HCT116 (cell line): ENCODE data around the gene PDE1C. TPM values are rescaled to one million over a fixed set of nuclear protein-coding genes. Genes with fewer than 3 reads are reported as not detected.

ENCODE experiments used
- ATAC-seq: fragments of 200-7000 bp; cut with Tn5 transposase; 2 replicates; pipeline ENCODE4 v1.9.1; 2020; ENCODE audit warnings: mild to moderate bottlenecking, moderate library complexity
- BruUV-seq: library from RNA; stranded (reverse); fragments of 400-500 nt; replicated peaks from 2 replicates; lab custom pipeline; 2021; lab: Mats Ljungman, UMichigan
- CTCF ChIA-PET: fragments of 300-600 bp; sonication (Branson Sonifier 250); formaldehyde crosslinking; loops from one replicate; lab custom pipeline; 2021; ENCODE audit warnings: antibody characterized with exemption; lab: Charles Lee
- POLR2A ChIA-PET: fragments of 300-600, 350-600 bp; sonication (Branson Sonifier 250); formaldehyde crosslinking; loops from one replicate; lab custom pipeline; 2021; ENCODE audit warnings: antibody characterized with exemption; lab: Charles Lee
- RAD21 ChIA-PET, 2 experiments: fragments of 300-600 bp; sonication (Branson Sonifier 250); formaldehyde crosslinking; loops; one replicate each; lab custom pipeline; 2023; ENCODE audit warnings: low total read pairs in 2 of 2; ENCODE audit not compliant: uncharacterized antibody in 2 of 2, unreplicated experiment in 2 of 2, low non-redundant PET in 1 of 2; lab: Charles Lee
- DNase-seq: peaks from one replicate; pipeline ENCODE4 v3.0.0-alpha.2; 2010; ENCODE audit warnings: low read depth, low spot score
- H2AFZ ChIP-seq: fragments of 200-600 bp; shearing (Covaris generic), sonication (generic); 2 replicates; pipeline ENCODE4 v1.6.1; 2017; ENCODE audit warnings: low read depth, mixed run types, mixed read lengths, antibody characterized with exemption, low read length; ENCODE audit not compliant: poor library complexity, severe bottlenecking
- H3K27ac ChIP-seq: 2 replicates; pipeline ENCODE4 v1.5.1; 2012; ENCODE audit warnings: low read depth, low read length
- H3K27me3 ChIP-seq: fragments of 200-600 bp; sonication (generic); 2 replicates; pipeline ENCODE4 v1.6.1; 2016; ENCODE audit warnings: mixed run types, low read length, mixed read lengths; ENCODE audit not compliant: insufficient read depth
- H3K36me3 ChIP-seq, 2 experiments: fragments of 200-500 bp in 1 of 2; fragments of 200-600 bp in 1 of 2; sonication (Bioruptor generic) in 1 of 2; sonication (generic) in 1 of 2; 2 replicates each; pipeline versions ENCODE4 v1.5.1 to v1.6.1; 2014 to 2016; ENCODE audit warnings: low read length in 2 of 2, inconsistent platforms in 1 of 2, mixed read lengths in 1 of 2, mixed run types in 1 of 2; ENCODE audit not compliant: insufficient read depth in 2 of 2, control insufficient read depth in 1 of 2
- H3K4me1 ChIP-seq, 2 experiments: fragments of 200-600 bp in 1 of 2; sonication (generic) in 1 of 2; 2 replicates each; pipeline versions ENCODE4 v1.5.1 to v1.6.1; 2012 to 2017; ENCODE audit warnings: low read length in 2 of 2, inconsistent platforms in 1 of 2, mild to moderate bottlenecking in 1 of 2, mixed read lengths in 1 of 2, mixed run types in 1 of 2, moderate library complexity in 1 of 2; ENCODE audit not compliant: insufficient read depth in 2 of 2, control insufficient read depth in 1 of 2
- H3K4me2 ChIP-seq: fragments of 200-600 bp; sonication (generic); 2 replicates; pipeline ENCODE4 v1.6.1; 2017; ENCODE audit warnings: mixed run types, low read length, mixed read lengths
- H3K4me3 ChIP-seq, 2 experiments: fragments of 200-600 bp in 1 of 2; sonication (generic) in 1 of 2; replicated peaks in 1 of 2; 2 replicates each; pipeline ENCODE4 v1.5.1; 2011 to 2016; ENCODE audit warnings: low read length in 2 of 2, control low read depth in 1 of 2, low read depth in 1 of 2, mild to moderate bottlenecking in 1 of 2, mixed read lengths in 1 of 2, mixed run types in 1 of 2
- H3K79me2 ChIP-seq: fragments of 200-600 bp; sonication (generic); 2 replicates; pipeline ENCODE4 v1.6.1; 2017; ENCODE audit warnings: mild to moderate bottlenecking, mixed run types, low read length, moderate library complexity, mixed read lengths; ENCODE audit not compliant: insufficient read depth
- H3K9ac ChIP-seq: fragments of 200-600 bp; sonication (generic); 2 replicates; pipeline ENCODE4 v1.6.1; 2016; ENCODE audit warnings: low read length, mixed read lengths
- H3K9me2 ChIP-seq: fragments of 200-600 bp; sonication (generic), shearing (Covaris generic); 2 replicates; pipeline ENCODE4 v1.6.1; 2017; ENCODE audit warnings: mixed run types, mild to moderate bottlenecking, moderate library complexity; ENCODE audit not compliant: insufficient read depth
- H3K9me3 ChIP-seq, 2 experiments: fragments of 200-500 bp in 1 of 2; fragments of 200-600 bp in 1 of 2; sonication (Bioruptor generic) in 1 of 2; sonication (generic) in 1 of 2; 2 replicates each; pipeline ENCODE4 v1.6.1; 2014 to 2017; ENCODE audit warnings: low read length in 2 of 2, mixed read lengths in 2 of 2, inconsistent platforms in 1 of 2, low read depth in 1 of 2, mild to moderate bottlenecking in 1 of 2, mixed run types in 1 of 2, moderate library complexity in 1 of 2; ENCODE audit not compliant: control insufficient read depth in 1 of 2, insufficient read depth in 1 of 2
- H4K20me1 ChIP-seq: fragments of 200-600 bp; sonication (generic), shearing (Covaris generic); 2 replicates; pipeline ENCODE4 v1.6.1; 2017; ENCODE audit warnings: mixed run types, mild to moderate bottlenecking, moderate library complexity; ENCODE audit not compliant: insufficient read depth
- CBX3 ChIP-seq: IDR thresholded peaks from 2 replicates; pipeline ENCODE4 v1.6.1; 2012; ENCODE audit warnings: low read depth
- CEBPB ChIP-seq: IDR thresholded peaks from 2 replicates; pipeline ENCODE4 v1.6.1; 2012; ENCODE audit warnings: low read depth
- EZH2phosphoT487 ChIP-seq: fragments of 200-600 bp; IDR thresholded peaks from 2 replicates; pipeline ENCODE4 v1.6.1; 2018; ENCODE audit warnings: antibody characterized with exemption, borderline replicate concordance
- FOSL1 ChIP-seq: IDR thresholded peaks from 2 replicates; pipeline ENCODE4 v1.6.1; 2012; ENCODE audit warnings: low read depth
- JUND ChIP-seq: IDR thresholded peaks from 2 replicates; pipeline ENCODE4 v1.6.1; 2012
- SIN3A ChIP-seq: IDR thresholded peaks from 2 replicates; pipeline ENCODE4 v1.6.1; 2012; ENCODE audit warnings: low read depth
- SP1 ChIP-seq: IDR thresholded peaks from 2 replicates; pipeline ENCODE4 v1.6.1; 2012; ENCODE audit warnings: low read depth
- SRF ChIP-seq: IDR thresholded peaks from 2 replicates; pipeline ENCODE4 v1.6.1; 2012; ENCODE audit warnings: low read depth
- YY1 ChIP-seq: IDR thresholded peaks from 2 replicates; pipeline ENCODE4 v1.6.1; 2011; ENCODE audit warnings: low read length, low read depth, moderate library complexity, mild to moderate bottlenecking; ENCODE audit not compliant: insufficient replicate concordance; ENCODE audit errors: extremely low read depth
- ZNF274 ChIP-seq: fragments of 200-500 bp; sonication (Bioruptor generic); IDR thresholded peaks from 2 replicates; pipeline ENCODE4 v1.6.1; 2014; ENCODE audit warnings: mild to moderate bottlenecking, low read depth, low read length, inconsistent platforms
- intact Hi-C: fragments of 100-400 bp; cut with micrococcal nuclease; formaldehyde crosslinking; loops from 2 replicates; pipeline ENCODE4 v1.10.0; 2022
- total RNA-seq: library from RNA; stranded (reverse); gene quantifications from one replicate; pipeline ENCODE4 v1.2.1, GENCODE V29; 2021; ENCODE audit not compliant: unreplicated experiment
- TF ChIP-seq, protein P1 (sequence below): IDR thresholded peaks from 2 replicates; pipeline ENCODE4 v1.6.1; 2012
- TF ChIP-seq, protein P2 (sequence below), 3 experiments: fragments of 200-600 bp in 1 of 3; sonication (generic) in 1 of 3; IDR thresholded peaks in 2 of 3; conservative IDR thresholded peaks in 1 of 3; 2 replicates each; pipeline ENCODE4 v1.5.1; 2012 to 2017; ENCODE audit warnings: low read depth in 2 of 3, low read length in 2 of 3, antibody characterized with exemption in 1 of 3, borderline replicate concordance in 1 of 3, control low read depth in 1 of 3, mild to moderate bottlenecking in 1 of 3, mixed read lengths in 1 of 3, mixed run types in 1 of 3, moderate library complexity in 1 of 3; ENCODE audit not compliant: insufficient read depth in 1 of 3

PDE1C gene
- total RNA-seq, 1 experiment from 2014 or later, result 0.17 TPM

DNA sequence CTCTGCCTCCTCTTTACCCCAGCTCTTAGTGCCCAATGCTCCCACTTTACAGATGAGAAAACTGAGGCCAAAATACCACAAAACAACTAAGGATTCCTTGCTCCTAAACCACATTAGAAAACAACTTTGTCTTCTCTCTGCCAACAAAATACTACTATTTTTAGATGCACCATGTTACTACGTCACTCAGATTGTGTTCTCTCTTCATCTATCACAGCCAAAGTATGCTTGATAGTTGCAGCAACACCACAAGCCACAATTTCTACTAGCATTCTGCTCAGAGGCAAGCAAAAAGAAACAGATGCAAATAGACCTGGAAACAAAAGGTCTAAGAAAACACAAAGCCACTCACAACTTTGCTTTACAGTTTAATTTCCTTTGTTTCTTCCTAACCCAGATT is 3.3 kb upstream of the PDE1C start:
- CTCF ChIA-PET, result no interaction called here
- TF ChIP-seq CEBPB (no peak), EZH2phosphoT487 (no peak), YY1 (no peak), SP1 (no peak), FOSL1 (no peak), CBX3 (no peak), SIN3A (no peak), ZNF274 (no peak), SRF (no peak), JUND (no peak)
- TF ChIP-seq, protein P1, sequence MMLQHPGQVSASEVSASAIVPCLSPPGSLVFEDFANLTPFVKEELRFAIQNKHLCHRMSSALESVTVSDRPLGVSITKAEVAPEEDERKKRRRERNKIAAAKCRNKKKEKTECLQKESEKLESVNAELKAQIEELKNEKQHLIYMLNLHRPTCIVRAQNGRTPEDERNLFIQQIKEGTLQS, result no peak
- TF ChIP-seq, protein P2, sequence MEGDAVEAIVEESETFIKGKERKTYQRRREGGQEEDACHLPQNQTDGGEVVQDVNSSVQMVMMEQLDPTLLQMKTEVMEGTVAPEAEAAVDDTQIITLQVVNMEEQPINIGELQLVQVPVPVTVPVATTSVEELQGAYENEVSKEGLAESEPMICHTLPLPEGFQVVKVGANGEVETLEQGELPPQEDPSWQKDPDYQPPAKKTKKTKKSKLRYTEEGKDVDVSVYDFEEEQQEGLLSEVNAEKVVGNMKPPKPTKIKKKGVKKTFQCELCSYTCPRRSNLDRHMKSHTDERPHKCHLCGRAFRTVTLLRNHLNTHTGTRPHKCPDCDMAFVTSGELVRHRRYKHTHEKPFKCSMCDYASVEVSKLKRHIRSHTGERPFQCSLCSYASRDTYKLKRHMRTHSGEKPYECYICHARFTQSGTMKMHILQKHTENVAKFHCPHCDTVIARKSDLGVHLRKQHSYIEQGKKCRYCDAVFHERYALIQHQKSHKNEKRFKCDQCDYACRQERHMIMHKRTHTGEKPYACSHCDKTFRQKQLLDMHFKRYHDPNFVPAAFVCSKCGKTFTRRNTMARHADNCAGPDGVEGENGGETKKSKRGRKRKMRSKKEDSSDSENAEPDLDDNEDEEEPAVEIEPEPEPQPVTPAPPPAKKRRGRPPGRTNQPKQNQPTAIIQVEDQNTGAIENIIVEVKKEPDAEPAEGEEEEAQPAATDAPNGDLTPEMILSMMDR (IDR thresholded peaks at IDR 0.05 in 2 of 3, conservative IDR thresholded peaks at IDR 0.05 in 1 of 3; ENCODE audit: borderline replicate concordance in 1 of 3, insufficient read depth in 1 of 3, low read depth in 2 of 3, low read length in 2 of 3), result no peak
- POLR2A ChIA-PET, result no interaction called here
- Histone ChIP-seq H3K79me2 (no peaks in the 10 kb centered on the region), H3K27me3 (no peaks in the 10 kb centered on the region), H3K4me3 (no peak overlapping the region), H3K9me2 (no peaks in the 10 kb centered on the region), H2AFZ (no peak overlapping the region), H4K20me1 (no peaks in the 10 kb centered on the region), H3K4me2 (no peak overlapping the region), H3K9me3 (no peaks in the 10 kb centered on the region), H3K4me1 (no peaks in the 10 kb centered on the region), H3K27ac (no peak overlapping the region), H3K36me3 (no peaks in the 10 kb centered on the region), H3K9ac (no peak overlapping the region)
- RAD21 ChIA-PET, result no interaction called here
- intact Hi-C loops, result no loop called here
- ATAC-seq (no peak), DNase-seq (no peak)
- BruUV-seq, result no TSS peak
